Hair follicular keratinocyte (primary cell): ENCODE results near the gene C1orf174. TPM values are rescaled to one million over a fixed set of nuclear protein-coding genes. Genes with fewer than 3 reads are reported as not detected.

Source experiments
- total RNA-seq: library from RNA; depleted of rRNA; stranded (reverse); fragments of >200 nt; gene quantifications from 2 replicates; pipeline ENCODE4 v1.2.3, GENCODE V29; 2015

C1orf174 gene
- 26.0 and 34.2 TPM in 2 replicates for total RNA-seq

GRCh38 chr1:3900150-3900968 lies at the start of gene C1orf174:
Gene C1orf174, minus strand, starts transcription at chr1:3900272. Its CDS starts 86 bp downstream, at chr1:3900186.

GRCh38 chr1:3856923-3857790 lies 42.9 kb downstream of the C1orf174 start, which contains the start of the genes CEP104 and DFFB:
Gene CEP104, minus strand, starts transcription at chr1:3857211. Its CDS starts 4,804 bp downstream, at chr1:3852407.
Gene DFFB, plus strand, starts transcription at chr1:3857476. Its CDS starts 128 bp downstream, at chr1:3857604.

Other genes with a start within 250 kb of the C1orf174 start
- gene TP73, start 247.8 kb downstream of the C1orf174 start, total RNA-seq, result 0.55 and 2.1 TPM in 2 replicates
- not detected in 2 replicates for gene CCDC27, start 147.8 kb downstream of the C1orf174 start, total RNA-seq
- 11.9 TPM in 1 of 2 replicates, not detected in the other for gene SMIM1, start 127.5 kb downstream of the C1orf174 start, total RNA-seq
- 32.7 and 35.5 TPM in 2 replicates for gene LRRC47, start 103.8 kb downstream of the C1orf174 start, total RNA-seq
- 18.3 and 26.9 TPM in 2 replicates for gene CEP104, start 43.1 kb downstream of the C1orf174 start, total RNA-seq
- gene DFFB, start 42.8 kb downstream of the C1orf174 start, total RNA-seq, result 5.6 and 6.4 TPM in 2 replicates